GM12878 (cell line): Measurements from ENCODE around the gene IL17B. TPM values are rescaled to one million over a fixed set of nuclear protein-coding genes. Genes with fewer than 3 reads are reported as not detected.

Experiments
- ATAC-seq: fragments of 200-7000 bp; cut with Tn5 transposase; 3 replicates; pipeline ENCODE4 v1.9.1; 2020; ENCODE audit warnings: mild to moderate bottlenecking, moderate library complexity
- BruUV-seq: library from RNA; stranded (reverse); fragments of 400-500 nt; replicated peaks from 2 replicates; lab custom pipeline; 2021; lab: Mats Ljungman, UMichigan
- CTCF ChIA-PET: fragments of 300-600 bp; sonication (Branson Sonifier 250); formaldehyde crosslinking; extraction: SDS; loops from one replicate; lab custom pipeline; 2021; ENCODE audit warnings: inconsistent platforms; lab: Yijun Ruan, JAX
- POLR2A ChIA-PET: fragments of 350-600 bp; formaldehyde crosslinking; extraction: SDS; loops from one replicate; lab custom pipeline; 2021; ENCODE audit warnings: inconsistent platforms; lab: Charles Lee
- RAD21 ChIA-PET: fragments of 300-600 bp; sonication (Branson Sonifier 250); formaldehyde crosslinking; loops from one replicate; lab custom pipeline; 2023; ENCODE audit warnings: antibody characterized with exemption; ENCODE audit not compliant: unreplicated experiment; lab: Charles Lee
- SMC1A ChIA-PET: fragments of 300-600 bp; sonication (Branson Sonifier 250); formaldehyde crosslinking; loops from one replicate; lab custom pipeline; 2023; ENCODE audit not compliant: unreplicated experiment, uncharacterized antibody; lab: Charles Lee
- DNase-seq: peaks from one replicate; pipeline ENCODE4 v3.0.0-alpha.2; 2011; ENCODE audit warnings: low read depth, low spot score
- FAIRE-seq: peaks from 3 replicates; lab custom pipeline; 2011; peaks lifted over from hg19 to GRCh38; lab: Jason Lieb, UNC
- H2AFZ ChIP-seq: 2 replicates; pipeline ENCODE4 v1.6.0; 2011; ENCODE audit warnings: low read depth, low read length, control low read depth; ENCODE audit not compliant: control insufficient read depth
- H3K27ac ChIP-seq: 2 replicates; pipeline ENCODE4 v1.5.1; 2011; ENCODE audit warnings: control low read depth; ENCODE audit not compliant: control insufficient read depth, insufficient read depth
- H3K27me3 ChIP-seq, 2 experiments: replicated peaks in 1 of 2; 2 replicates each; pipeline versions ENCODE4 v1.6.0 to v1.6.1; 2011; ENCODE audit warnings: low read length in 1 of 2; ENCODE audit not compliant: control insufficient read depth in 2 of 2, insufficient read depth in 2 of 2
- H3K36me3 ChIP-seq, 2 experiments: 2 replicates each; pipeline ENCODE4 v1.5.1; 2011; ENCODE audit warnings: low read length in 1 of 2; ENCODE audit not compliant: control insufficient read depth in 2 of 2, insufficient read depth in 2 of 2
- H3K4me1 ChIP-seq: 2 replicates; pipeline ENCODE4 v1.6.1; 2011; ENCODE audit warnings: mild to moderate bottlenecking, low read length, moderate library complexity, mixed read lengths; ENCODE audit not compliant: control insufficient read depth, insufficient read depth
- H3K4me2 ChIP-seq: 2 replicates; pipeline ENCODE4 v1.6.0; 2011; ENCODE audit warnings: control low read depth; ENCODE audit not compliant: control insufficient read depth, insufficient read depth
- H3K4me3 ChIP-seq: fragments of 200-600 bp; sonication (generic); 2 replicates; pipeline ENCODE4 v1.5.1; 2016
- H3K79me2 ChIP-seq: 2 replicates; pipeline ENCODE4 v1.6.0; 2011; ENCODE audit warnings: low read length; ENCODE audit not compliant: control insufficient read depth, insufficient read depth
- H3K9ac ChIP-seq: 2 replicates; pipeline ENCODE4 v1.8.0; 2011; ENCODE audit warnings: low read length, control low read depth, mixed read lengths; ENCODE audit not compliant: control insufficient read depth, insufficient read depth
- H3K9me3 ChIP-seq: replicated peaks from 3 replicates; pipeline ENCODE4 v1.5.1; 2011; ENCODE audit warnings: mild to moderate bottlenecking, low read length; ENCODE audit not compliant: control insufficient read depth, insufficient read depth
- H4K20me1 ChIP-seq: 2 replicates; pipeline ENCODE4 v1.6.0; 2011; ENCODE audit not compliant: control insufficient read depth, insufficient read depth
- CREB1 ChIP-seq: IDR thresholded peaks from 2 replicates; pipeline ENCODE4 v1.6.1; 2012; ENCODE audit warnings: low read depth, mild to moderate bottlenecking, inconsistent platforms
- NR2C2 ChIP-seq: IDR thresholded peaks from 2 replicates; pipeline ENCODE4 v1.6.1; 2011; ENCODE audit warnings: borderline replicate concordance, low read depth; ENCODE audit not compliant: control insufficient read depth, insufficient read length
- WGBS: methylation state at CpG from one replicate; pipeline ENCODE4 v1.1.6; 2016; ENCODE audit warnings: low lambda C conversion rate; ENCODE audit not compliant: insufficient replicate concordance, insufficient coverage; ENCODE audit errors: missing lambda C conversion rate; 5-methylcytosine and 5-hydroxymethylcytosine counted together
- in situ Hi-C: fragments of 300-500 bp; cut with MboI; formaldehyde crosslinking; loops from 9 replicates; pipeline ENCODE4 v1.14.3; 2018; ENCODE audit warnings: mixed read lengths
- intact Hi-C: fragments of 100-400 bp; cut with micrococcal nuclease; formaldehyde crosslinking; loops from one replicate; pipeline ENCODE4 v1.14.2; 2022; ENCODE audit not compliant: unreplicated experiment
- polyA plus RNA-seq, 11 experiments: library from polyadenylated mRNA; depleted of rRNA in 4 of 11; unstranded in 6 of 11; stranded (reverse) in 5 of 11; fragments of >200 nt; fragmentation: Nextera tagmentation in 4 of 11; fragmentation: Illumina TruSeq in 1 of 11; extraction: Ambion mirVana in 4 of 11; extraction: Trizol in 1 of 11; gene quantifications; 1 replicate in 1 of 11; 2 replicates in 10 of 11; pipeline versions ENCODE4 v1.2.1 to v1.2.3, GENCODE V29; 2011 to 2016; ENCODE audit warnings: inconsistent platforms in 2 of 11, missing spikeins in 2 of 11, low read depth in 1 of 11
- total RNA-seq, 4 experiments: library from RNA; depleted of rRNA in 3 of 4; stranded (reverse); fragments of >200 nt in 3 of 4; fragmentation: Illumina TruSeq in 1 of 4; extraction: Trizol in 1 of 4; gene quantifications; 2 replicates each; pipeline versions ENCODE4 v1.2.1 to v1.2.3, GENCODE V29; 2013 to 2021
- TF ChIP-seq, protein P1 (sequence below): fragments of 450-650 bp; IDR thresholded peaks from 2 replicates; pipeline ENCODE4 v1.6.1; 2017; ENCODE audit warnings: mild to moderate bottlenecking
- TF ChIP-seq, protein P2 (sequence below): fragments of 450-650 bp; IDR thresholded peaks from 2 replicates; pipeline ENCODE4 v1.6.1; 2017; ENCODE audit warnings: antibody characterized with exemption, mild to moderate bottlenecking, moderate library complexity
- TF ChIP-seq, protein P3 (sequence below): IDR thresholded peaks from 2 replicates; pipeline ENCODE4 v1.6.1; 2011; ENCODE audit warnings: low read depth, low read length, improper control_type of control experiment, borderline replicate concordance

Gene IL17B
- total and polyA plus RNA-seq, 10 of the 15 experiments (the other 5 are each of a cell fraction or from before 2014, with no cell fraction given): not detected

DNA sequence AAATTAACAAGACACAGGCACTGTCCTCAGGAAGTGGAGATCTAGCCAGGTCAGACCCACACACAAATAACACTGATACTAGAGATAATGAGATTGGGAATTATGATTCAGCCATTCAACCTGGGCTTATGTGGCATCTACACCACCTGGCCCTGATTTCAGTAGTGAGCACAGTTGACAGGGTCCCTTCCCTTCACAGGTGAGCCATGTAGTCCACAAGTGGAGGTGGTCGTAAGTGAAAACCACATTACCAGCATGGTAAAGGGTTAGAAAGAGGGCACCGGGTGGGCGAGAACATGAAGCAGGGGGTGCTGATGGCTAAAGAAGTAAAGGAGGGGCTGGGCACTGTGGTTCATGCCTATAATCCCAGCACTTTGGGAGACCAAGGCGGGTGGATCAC lies 48.3 kb upstream of the IL17B start:
- Histone ChIP-seq H2AFZ (no peak overlapping the region), H3K36me3 (no peaks in the 10 kb centered on the region), H3K4me3 (no peak overlapping the region), H3K79me2 (no peaks in the 10 kb centered on the region), H3K9me3 (no peaks in the 10 kb centered on the region; the same call in 2 of the 3 replicates), H3K27me3 (no peaks in the 10 kb centered on the region), H3K4me2 (no peak overlapping the region), H3K4me1 (0 out of 2 replicates have a peak, but pooled peaks cover 2% of the 10 kb centered on the region), H3K27ac (no peak overlapping the region), H3K9ac (no peak overlapping the region), H4K20me1 (no peaks in the 10 kb centered on the region)
- ATAC-seq (no peak), FAIRE-seq (no peak), DNase-seq (no peak)
- 12% methylated on average over 4 of the region's 4 CpGs for WGBS
- no peak for TF ChIP-seq NR2C2
- TF ChIP-seq, protein P1, sequence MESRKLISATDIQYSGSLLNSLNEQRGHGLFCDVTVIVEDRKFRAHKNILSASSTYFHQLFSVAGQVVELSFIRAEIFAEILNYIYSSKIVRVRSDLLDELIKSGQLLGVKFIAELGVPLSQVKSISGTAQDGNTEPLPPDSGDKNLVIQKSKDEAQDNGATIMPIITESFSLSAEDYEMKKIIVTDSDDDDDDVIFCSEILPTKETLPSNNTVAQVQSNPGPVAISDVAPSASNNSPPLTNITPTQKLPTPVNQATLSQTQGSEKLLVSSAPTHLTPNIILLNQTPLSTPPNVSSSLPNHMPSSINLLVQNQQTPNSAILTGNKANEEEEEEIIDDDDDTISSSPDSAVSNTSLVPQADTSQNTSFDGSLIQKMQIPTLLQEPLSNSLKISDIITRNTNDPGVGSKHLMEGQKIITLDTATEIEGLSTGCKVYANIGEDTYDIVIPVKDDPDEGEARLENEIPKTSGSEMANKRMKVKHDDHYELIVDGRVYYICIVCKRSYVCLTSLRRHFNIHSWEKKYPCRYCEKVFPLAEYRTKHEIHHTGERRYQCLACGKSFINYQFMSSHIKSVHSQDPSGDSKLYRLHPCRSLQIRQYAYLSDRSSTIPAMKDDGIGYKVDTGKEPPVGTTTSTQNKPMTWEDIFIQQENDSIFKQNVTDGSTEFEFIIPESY: no peak
- TF ChIP-seq, protein P2, sequence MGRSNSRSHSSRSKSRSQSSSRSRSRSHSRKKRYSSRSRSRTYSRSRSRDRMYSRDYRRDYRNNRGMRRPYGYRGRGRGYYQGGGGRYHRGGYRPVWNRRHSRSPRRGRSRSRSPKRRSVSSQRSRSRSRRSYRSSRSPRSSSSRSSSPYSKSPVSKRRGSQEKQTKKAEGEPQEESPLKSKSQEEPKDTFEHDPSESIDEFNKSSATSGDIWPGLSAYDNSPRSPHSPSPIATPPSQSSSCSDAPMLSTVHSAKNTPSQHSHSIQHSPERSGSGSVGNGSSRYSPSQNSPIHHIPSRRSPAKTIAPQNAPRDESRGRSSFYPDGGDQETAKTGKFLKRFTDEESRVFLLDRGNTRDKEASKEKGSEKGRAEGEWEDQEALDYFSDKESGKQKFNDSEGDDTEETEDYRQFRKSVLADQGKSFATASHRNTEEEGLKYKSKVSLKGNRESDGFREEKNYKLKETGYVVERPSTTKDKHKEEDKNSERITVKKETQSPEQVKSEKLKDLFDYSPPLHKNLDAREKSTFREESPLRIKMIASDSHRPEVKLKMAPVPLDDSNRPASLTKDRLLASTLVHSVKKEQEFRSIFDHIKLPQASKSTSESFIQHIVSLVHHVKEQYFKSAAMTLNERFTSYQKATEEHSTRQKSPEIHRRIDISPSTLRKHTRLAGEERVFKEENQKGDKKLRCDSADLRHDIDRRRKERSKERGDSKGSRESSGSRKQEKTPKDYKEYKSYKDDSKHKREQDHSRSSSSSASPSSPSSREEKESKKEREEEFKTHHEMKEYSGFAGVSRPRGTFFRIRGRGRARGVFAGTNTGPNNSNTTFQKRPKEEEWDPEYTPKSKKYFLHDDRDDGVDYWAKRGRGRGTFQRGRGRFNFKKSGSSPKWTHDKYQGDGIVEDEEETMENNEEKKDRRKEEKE: no peak
- TF ChIP-seq, protein P3, sequence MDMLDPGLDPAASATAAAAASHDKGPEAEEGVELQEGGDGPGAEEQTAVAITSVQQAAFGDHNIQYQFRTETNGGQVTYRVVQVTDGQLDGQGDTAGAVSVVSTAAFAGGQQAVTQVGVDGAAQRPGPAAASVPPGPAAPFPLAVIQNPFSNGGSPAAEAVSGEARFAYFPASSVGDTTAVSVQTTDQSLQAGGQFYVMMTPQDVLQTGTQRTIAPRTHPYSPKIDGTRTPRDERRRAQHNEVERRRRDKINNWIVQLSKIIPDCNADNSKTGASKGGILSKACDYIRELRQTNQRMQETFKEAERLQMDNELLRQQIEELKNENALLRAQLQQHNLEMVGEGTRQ: no peak
- no peak for TF ChIP-seq CREB1
- POLR2A ChIA-PET: no interaction called here
- intact Hi-C loops (no loop called here), in situ Hi-C loops (no loop called here)
- no TSS peak for BruUV-seq
- RAD21 ChIA-PET: interaction anchor here (2.2 kb wide), 1 partner anchor 13 kb away, joined by 10 read pairs; no protein-coding TSS in a partner anchor
- SMC1A ChIA-PET: no interaction called here
- CTCF ChIA-PET: interaction anchor here (3.3 kb wide), 1 partner anchor 46 kb away, joined by 26 read pairs; no protein-coding TSS in a partner anchor
